ENCODE measurements around the gene WNK3.

DNA sequence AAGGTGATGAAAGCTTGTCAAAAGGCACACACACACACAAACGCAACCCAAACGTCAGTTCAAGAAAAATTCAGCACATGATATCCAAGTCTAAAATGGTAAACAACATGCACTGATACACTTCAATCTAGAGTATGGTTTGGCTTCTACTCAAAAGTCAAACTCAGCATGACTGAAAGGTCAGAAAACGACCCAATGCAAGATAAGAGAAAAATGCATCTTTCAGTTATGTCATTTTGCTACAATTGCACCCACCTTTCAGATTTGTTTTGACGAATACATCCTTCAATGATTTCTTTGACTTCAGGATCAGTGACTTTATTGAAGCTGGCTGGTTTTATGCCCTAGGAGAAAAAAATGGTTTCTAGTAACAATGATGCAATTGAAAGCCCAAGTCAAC, 56.3 kb downstream of the WNK3 start:
- TF ChIP-seq, protein P1, sequence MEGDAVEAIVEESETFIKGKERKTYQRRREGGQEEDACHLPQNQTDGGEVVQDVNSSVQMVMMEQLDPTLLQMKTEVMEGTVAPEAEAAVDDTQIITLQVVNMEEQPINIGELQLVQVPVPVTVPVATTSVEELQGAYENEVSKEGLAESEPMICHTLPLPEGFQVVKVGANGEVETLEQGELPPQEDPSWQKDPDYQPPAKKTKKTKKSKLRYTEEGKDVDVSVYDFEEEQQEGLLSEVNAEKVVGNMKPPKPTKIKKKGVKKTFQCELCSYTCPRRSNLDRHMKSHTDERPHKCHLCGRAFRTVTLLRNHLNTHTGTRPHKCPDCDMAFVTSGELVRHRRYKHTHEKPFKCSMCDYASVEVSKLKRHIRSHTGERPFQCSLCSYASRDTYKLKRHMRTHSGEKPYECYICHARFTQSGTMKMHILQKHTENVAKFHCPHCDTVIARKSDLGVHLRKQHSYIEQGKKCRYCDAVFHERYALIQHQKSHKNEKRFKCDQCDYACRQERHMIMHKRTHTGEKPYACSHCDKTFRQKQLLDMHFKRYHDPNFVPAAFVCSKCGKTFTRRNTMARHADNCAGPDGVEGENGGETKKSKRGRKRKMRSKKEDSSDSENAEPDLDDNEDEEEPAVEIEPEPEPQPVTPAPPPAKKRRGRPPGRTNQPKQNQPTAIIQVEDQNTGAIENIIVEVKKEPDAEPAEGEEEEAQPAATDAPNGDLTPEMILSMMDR (IDR thresholded peaks at IDR 0.05 in 2 of 3, conservative IDR thresholded peaks at IDR 0.05 in 1 of 3; ENCODE audit: control insufficient read depth in 2 of 3, extremely low read depth in 1 of 3, insufficient read depth in 1 of 3, low read depth in 3 of 3, low read length in 3 of 3) = no peak
- TF ChIP-seq, protein P2, sequence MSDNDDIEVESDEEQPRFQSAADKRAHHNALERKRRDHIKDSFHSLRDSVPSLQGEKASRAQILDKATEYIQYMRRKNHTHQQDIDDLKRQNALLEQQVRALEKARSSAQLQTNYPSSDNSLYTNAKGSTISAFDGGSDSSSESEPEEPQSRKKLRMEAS (IDR thresholded peaks at IDR 0.05; ENCODE audit: low read depth, low read length) = no peak
- TF ChIP-seq NFIC (IDR thresholded peaks at IDR 0.05; ENCODE audit: low read depth, low read length) = no peak
- no peak for TF ChIP-seq FOS (IDR thresholded peaks at IDR 0.05; ENCODE audit: borderline replicate concordance, extremely low read depth, insufficient read length)
- no peak for TF ChIP-seq POLR2A (IDR thresholded peaks at IDR 0.05; ENCODE audit: low read depth, low read length)
- TF ChIP-seq BRCA1 (IDR thresholded peaks at IDR 0.05; ENCODE audit: low read depth, low read length) = no peak
- no peak for TF ChIP-seq WRNIP1 (IDR thresholded peaks at IDR 0.05; ENCODE audit: borderline replicate concordance, low read depth, low read length)
- TF ChIP-seq CBX3 (IDR thresholded peaks at IDR 0.05; ENCODE audit: borderline replicate concordance, low read depth) = no peak
- TF ChIP-seq, protein P3, sequence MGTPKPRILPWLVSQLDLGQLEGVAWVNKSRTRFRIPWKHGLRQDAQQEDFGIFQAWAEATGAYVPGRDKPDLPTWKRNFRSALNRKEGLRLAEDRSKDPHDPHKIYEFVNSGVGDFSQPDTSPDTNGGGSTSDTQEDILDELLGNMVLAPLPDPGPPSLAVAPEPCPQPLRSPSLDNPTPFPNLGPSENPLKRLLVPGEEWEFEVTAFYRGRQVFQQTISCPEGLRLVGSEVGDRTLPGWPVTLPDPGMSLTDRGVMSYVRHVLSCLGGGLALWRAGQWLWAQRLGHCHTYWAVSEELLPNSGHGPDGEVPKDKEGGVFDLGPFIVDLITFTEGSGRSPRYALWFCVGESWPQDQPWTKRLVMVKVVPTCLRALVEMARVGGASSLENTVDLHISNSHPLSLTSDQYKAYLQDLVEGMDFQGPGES (IDR thresholded peaks at IDR 0.05) = no peak
- no peak for TF ChIP-seq RFX5 (IDR thresholded peaks at IDR 0.05; ENCODE audit: low read depth, low read length)

Measured in GM12878 (cell line).